A549 (cell line): ENCODE measurements around the gene TSHZ2. TPM values are rescaled to one million over a fixed set of nuclear protein-coding genes. Genes with fewer than 3 reads are reported as not detected.

Experiments
- ATAC-seq, 2 experiments: fragments of 200-7000 bp in 1 of 2; fragments of >200 bp in 1 of 2; cut with Nextera tagmentation in 1 of 2; cut with Tn5 transposase in 1 of 2; 3 replicates each; pipeline versions ENCODE4 v1.8.0 to v1.9.1; 2018 to 2020; ENCODE audit warnings: mild to moderate bottlenecking in 1 of 2, moderate library complexity in 1 of 2
- CTCF ChIA-PET: fragments of 300-600 bp; sonication (Branson Sonifier 250); formaldehyde crosslinking; extraction: SDS; loops from one replicate; lab custom pipeline; 2021; ENCODE audit warnings: antibody characterized with exemption, inconsistent platforms; lab: Yijun Ruan, JAX
- POLR2A ChIA-PET: fragments of 350-600 bp; formaldehyde crosslinking; extraction: SDS; loops from one replicate; lab custom pipeline; 2021; ENCODE audit warnings: antibody characterized with exemption, inconsistent platforms; lab: Yijun Ruan, JAX
- DNase-seq, 2 experiments: peaks; one replicate each; pipeline versions ENCODE4 v3.0.0 to v3.0.0-alpha.2; 2011 to 2016; ENCODE audit warnings: low read depth in 1 of 2, low spot score in 1 of 2
- FAIRE-seq: peaks from 2 replicates; lab custom pipeline; 2011; peaks lifted over from hg19 to GRCh38; lab: Jason Lieb, UNC
- H3K27ac ChIP-seq, 2 experiments: fragments of >200 bp; sonication (Bioruptor Twin); formaldehyde crosslinking; 3 replicates each; pipeline ENCODE4 v1.5.1; 2016 to 2017
- H3K4me1 ChIP-seq: fragments of >200 bp; sonication (Bioruptor Twin); formaldehyde crosslinking; 3 replicates; pipeline ENCODE4 v1.6.1; 2016
- H3K4me2 ChIP-seq: fragments of >200 bp; sonication (Bioruptor Twin); formaldehyde crosslinking; 3 replicates; pipeline ENCODE4 v1.6.1; 2016
- H3K4me3 ChIP-seq: fragments of >200 bp; sonication (Bioruptor Twin); formaldehyde crosslinking; 3 replicates; pipeline ENCODE4 v1.5.1; 2016
- H3K9me3 ChIP-seq: fragments of >200 bp; sonication (Bioruptor Twin); formaldehyde crosslinking; 3 replicates; pipeline ENCODE4 v1.6.1; 2016
- BHLHE40 ChIP-seq: IDR thresholded peaks from 2 replicates; pipeline ENCODE4 v1.6.1; 2012; ENCODE audit warnings: low read depth, low read length, inconsistent platforms
- CBX8 ChIP-seq: fragments of 200-600 bp; sonication (generic); IDR thresholded peaks from 2 replicates; pipeline ENCODE4 v1.6.1; 2016
- CHD2 ChIP-seq: fragments of 150-350 bp; IDR thresholded peaks from 2 replicates; pipeline ENCODE4 v1.6.1; 2014; ENCODE audit warnings: low read length; ENCODE audit not compliant: partially characterized antibody
- CHD4 ChIP-seq: fragments of 200-600 bp; sonication (generic); IDR thresholded peaks from 2 replicates; pipeline ENCODE4 v1.6.1; 2016; ENCODE audit warnings: antibody characterized with exemption, mild to moderate bottlenecking, borderline replicate concordance
- HOXA7 ChIP-seq: fragments of 250-450 bp; sonication (Bioruptor Pico); IDR thresholded peaks from 2 replicates; pipeline ENCODE4 v1.5.0; 2020; ENCODE audit warnings: mild to moderate bottlenecking, moderate library complexity
- JUNB ChIP-seq: fragments of >200 bp; sonication (Bioruptor Twin); formaldehyde crosslinking; IDR thresholded peaks from 2 replicates; pipeline ENCODE4 v1.6.1; 2016
- KDM1A ChIP-seq: fragments of 200-600 bp; sonication (generic); IDR thresholded peaks from 2 replicates; pipeline ENCODE4 v1.6.1; 2016; ENCODE audit warnings: low read depth, mild to moderate bottlenecking
- KDM5A ChIP-seq: fragments of 200-600 bp; sonication (generic); IDR thresholded peaks from 2 replicates; pipeline ENCODE4 v1.6.1; 2016; ENCODE audit warnings: antibody characterized with exemption, mild to moderate bottlenecking
- MAFK ChIP-seq: fragments of 450-650 bp; IDR thresholded peaks from 2 replicates; pipeline ENCODE4 v1.6.1; 2014; ENCODE audit not compliant: partially characterized antibody
- MYC ChIP-seq: IDR thresholded peaks from 2 replicates; pipeline ENCODE4 v1.6.1; 2012; ENCODE audit warnings: mild to moderate bottlenecking, inconsistent platforms, low read length, improper control_type of control experiment, borderline replicate concordance
- NPAS2 ChIP-seq: fragments of 250-450 bp; sonication (Bioruptor Pico); IDR thresholded peaks from 2 replicates; pipeline ENCODE4 v1.8.0; 2022; ENCODE audit warnings: mild to moderate bottlenecking, moderate library complexity, borderline replicate concordance
- POLR2A ChIP-seq: IDR thresholded peaks from 2 replicates; pipeline ENCODE4 v1.6.1; 2012; ENCODE audit warnings: mild to moderate bottlenecking, low read length
- RARB ChIP-seq: fragments of 250-450 bp; sonication (Bioruptor Pico); IDR thresholded peaks from 2 replicates; pipeline ENCODE4 v1.8.0; 2021; ENCODE audit warnings: mild to moderate bottlenecking, moderate library complexity
- RCOR1 ChIP-seq: fragments of 150-350 bp; IDR thresholded peaks from 2 replicates; pipeline ENCODE4 v1.6.1; 2014; ENCODE audit warnings: antibody characterized with exemption, low read length, low read depth
- RFX5 ChIP-seq: fragments of 450-650 bp; IDR thresholded peaks from 2 replicates; pipeline ENCODE4 v1.7.1; 2014; ENCODE audit warnings: antibody characterized with exemption, mild to moderate bottlenecking, moderate library complexity
- SREBF2 ChIP-seq: fragments of 450-650 bp; IDR thresholded peaks from 2 replicates; pipeline ENCODE4 v1.6.1; 2014; ENCODE audit warnings: mild to moderate bottlenecking, moderate library complexity
- TFCP2L1 ChIP-seq: fragments of 250-450 bp; sonication (Bioruptor Pico); IDR thresholded peaks from 2 replicates; pipeline ENCODE4 v1.5.0; 2021; ENCODE audit warnings: mild to moderate bottlenecking
- ZSCAN20 ChIP-seq: fragments of 250-450 bp; sonication (Bioruptor Pico); IDR thresholded peaks from 2 replicates; pipeline ENCODE4 v1.8.0; 2022; ENCODE audit warnings: mild to moderate bottlenecking, moderate library complexity
- WGBS: methylation state at CpG from one replicate; pipeline ENCODE4 v1.1.6; 2017; ENCODE audit errors: missing lambda C conversion rate; 5-methylcytosine and 5-hydroxymethylcytosine counted together
- polyA plus RNA-seq, 4 experiments: library from polyadenylated mRNA; depleted of rRNA in 3 of 4; stranded (reverse); fragments of >200 nt; fragmentation: RNase III in 1 of 4; extraction: RNeasy Plus Mini Kit Qiagen cat#74134 plus additional on column Dnase treatment in 1 of 4; gene quantifications; 2 replicates in 3 of 4; 3 replicates in 1 of 4; pipeline ENCODE4 v1.2.3, GENCODE V29; 2011 to 2017
- TF ChIP-seq, protein P1 (sequence below): fragments of 250-450 bp; sonication (Bioruptor Pico); IDR thresholded peaks from 2 replicates; pipeline ENCODE4 v1.5.0; 2020; ENCODE audit warnings: low read depth, mild to moderate bottlenecking, moderate library complexity
- TF ChIP-seq, protein P2 (sequence below): fragments of >200 bp; sonication (Bioruptor Twin); formaldehyde crosslinking; IDR thresholded peaks from 2 replicates; pipeline ENCODE4 v1.6.1; 2016
- TF ChIP-seq, protein P3 (sequence below): IDR thresholded peaks from 2 replicates; pipeline ENCODE4 v1.6.1; 2012
- TF ChIP-seq, protein P4 (sequence below): fragments of 200-600 bp; sonication (generic); IDR thresholded peaks from 2 replicates; pipeline ENCODE4 v1.6.1; 2016; ENCODE audit warnings: antibody characterized with exemption, mild to moderate bottlenecking, moderate library complexity

The TSHZ2 gene
- polyA plus RNA-seq, 2 of the 4 experiments (the other 2 are of a cell fraction) = not detected

DNA sequence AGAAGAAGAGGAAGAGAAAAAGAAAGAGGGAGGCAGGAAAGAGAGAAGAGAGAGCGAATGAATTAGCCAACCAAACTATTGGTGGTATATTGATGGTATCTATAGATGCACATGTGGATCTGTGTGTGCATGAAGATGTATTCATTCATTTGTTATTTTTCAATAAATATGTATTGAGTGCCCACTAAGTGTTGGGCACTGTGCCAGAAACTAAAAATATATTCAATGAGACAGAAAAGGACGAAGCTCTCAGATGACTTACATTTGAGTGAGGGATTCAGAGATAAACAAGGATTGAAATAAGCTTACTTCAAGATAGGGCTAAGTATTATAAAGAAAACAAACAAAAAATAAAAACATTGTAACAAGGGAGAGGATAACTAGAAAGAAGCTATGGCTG, 154.9 kb downstream of the TSHZ2 start:
- Histone ChIP-seq H3K27ac (no peak overlapping the region), H3K4me3 (no peak overlapping the region), H3K9me3 (no peaks in the 10 kb centered on the region), H3K4me2 (no peak overlapping the region), H3K4me1 (no peaks in the 10 kb centered on the region)
- no peak for DNase-seq
- 6% methylated on average over 2 of the region's 2 CpGs for WGBS
- FAIRE-seq = no peak
- ChIA-PET POLR2A (no interaction called here), CTCF (interaction anchor here (1.4 kb wide), 1 partner anchor 11 kb away, joined by 4 read pairs; no protein-coding TSS in a partner anchor)
- ATAC-seq = no peak
- no peak for TF ChIP-seq CHD4
- no peak for TF ChIP-seq BHLHE40
- TF ChIP-seq CHD2 = no peak
- no peak for TF ChIP-seq RCOR1
- TF ChIP-seq, protein P1, sequence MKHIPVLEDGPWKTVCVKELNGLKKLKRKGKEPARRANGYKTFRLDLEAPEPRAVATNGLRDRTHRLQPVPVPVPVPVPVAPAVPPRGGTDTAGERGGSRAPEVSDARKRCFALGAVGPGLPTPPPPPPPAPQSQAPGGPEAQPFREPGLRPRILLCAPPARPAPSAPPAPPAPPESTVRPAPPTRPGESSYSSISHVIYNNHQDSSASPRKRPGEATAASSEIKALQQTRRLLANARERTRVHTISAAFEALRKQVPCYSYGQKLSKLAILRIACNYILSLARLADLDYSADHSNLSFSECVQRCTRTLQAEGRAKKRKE = no peak
- TF ChIP-seq MAFK = no peak
- no peak for TF ChIP-seq RARB (CRISPR knock-in tag)
- TF ChIP-seq NPAS2 (CRISPR knock-in tag) = no peak
- TF ChIP-seq POLR2A = no peak
- TF ChIP-seq, protein P2, sequence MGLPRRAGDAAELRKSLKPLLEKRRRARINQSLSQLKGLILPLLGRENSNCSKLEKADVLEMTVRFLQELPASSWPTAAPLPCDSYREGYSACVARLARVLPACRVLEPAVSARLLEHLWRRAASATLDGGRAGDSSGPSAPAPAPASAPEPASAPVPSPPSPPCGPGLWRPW = no peak
- TF ChIP-seq, protein P3, sequence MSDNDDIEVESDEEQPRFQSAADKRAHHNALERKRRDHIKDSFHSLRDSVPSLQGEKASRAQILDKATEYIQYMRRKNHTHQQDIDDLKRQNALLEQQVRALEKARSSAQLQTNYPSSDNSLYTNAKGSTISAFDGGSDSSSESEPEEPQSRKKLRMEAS = no peak

DNA sequence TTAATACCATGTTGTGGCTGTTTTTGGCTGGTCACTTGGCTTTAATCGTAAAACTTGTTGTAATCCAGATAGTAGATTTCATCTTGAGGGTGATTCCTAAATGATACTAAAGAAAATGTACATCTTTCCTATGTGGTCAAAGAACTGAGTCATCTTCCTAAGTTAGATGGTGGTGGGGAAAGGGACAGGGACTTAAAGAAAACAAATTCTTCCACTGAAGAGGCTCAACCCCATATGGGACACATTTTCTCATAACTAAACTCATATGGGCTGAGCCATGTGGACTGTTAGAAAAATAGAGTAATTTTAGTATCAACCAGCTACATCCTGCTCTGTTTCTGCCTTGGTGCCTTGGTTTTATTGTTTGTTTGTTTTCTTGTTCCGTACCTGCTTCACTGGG, 155.8 kb downstream of the TSHZ2 start:
- no peaks in the 10 kb centered on the region for H3K4me1 ChIP-seq
- ChIA-PET POLR2A (no interaction called here), CTCF (interaction anchor here (1.4 kb wide), 1 partner anchor 10 kb away, joined by 4 read pairs; no protein-coding TSS in a partner anchor)
- DNase-seq (no peak), ATAC-seq (no peak)
- 4% methylated on average over 2 of the region's 2 CpGs for WGBS
- no peak overlapping the region for H3K4me3 ChIP-seq
- no peaks in the 10 kb centered on the region for H3K9me3 ChIP-seq
- H3K27ac ChIP-seq = no peak overlapping the region
- no peak for TF ChIP-seq KDM5A
- TF ChIP-seq, protein P4, sequence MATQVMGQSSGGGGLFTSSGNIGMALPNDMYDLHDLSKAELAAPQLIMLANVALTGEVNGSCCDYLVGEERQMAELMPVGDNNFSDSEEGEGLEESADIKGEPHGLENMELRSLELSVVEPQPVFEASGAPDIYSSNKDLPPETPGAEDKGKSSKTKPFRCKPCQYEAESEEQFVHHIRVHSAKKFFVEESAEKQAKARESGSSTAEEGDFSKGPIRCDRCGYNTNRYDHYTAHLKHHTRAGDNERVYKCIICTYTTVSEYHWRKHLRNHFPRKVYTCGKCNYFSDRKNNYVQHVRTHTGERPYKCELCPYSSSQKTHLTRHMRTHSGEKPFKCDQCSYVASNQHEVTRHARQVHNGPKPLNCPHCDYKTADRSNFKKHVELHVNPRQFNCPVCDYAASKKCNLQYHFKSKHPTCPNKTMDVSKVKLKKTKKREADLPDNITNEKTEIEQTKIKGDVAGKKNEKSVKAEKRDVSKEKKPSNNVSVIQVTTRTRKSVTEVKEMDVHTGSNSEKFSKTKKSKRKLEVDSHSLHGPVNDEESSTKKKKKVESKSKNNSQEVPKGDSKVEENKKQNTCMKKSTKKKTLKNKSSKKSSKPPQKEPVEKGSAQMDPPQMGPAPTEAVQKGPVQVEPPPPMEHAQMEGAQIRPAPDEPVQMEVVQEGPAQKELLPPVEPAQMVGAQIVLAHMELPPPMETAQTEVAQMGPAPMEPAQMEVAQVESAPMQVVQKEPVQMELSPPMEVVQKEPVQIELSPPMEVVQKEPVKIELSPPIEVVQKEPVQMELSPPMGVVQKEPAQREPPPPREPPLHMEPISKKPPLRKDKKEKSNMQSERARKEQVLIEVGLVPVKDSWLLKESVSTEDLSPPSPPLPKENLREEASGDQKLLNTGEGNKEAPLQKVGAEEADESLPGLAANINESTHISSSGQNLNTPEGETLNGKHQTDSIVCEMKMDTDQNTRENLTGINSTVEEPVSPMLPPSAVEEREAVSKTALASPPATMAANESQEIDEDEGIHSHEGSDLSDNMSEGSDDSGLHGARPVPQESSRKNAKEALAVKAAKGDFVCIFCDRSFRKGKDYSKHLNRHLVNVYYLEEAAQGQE = no peak
- TF ChIP-seq CBX8 = no peak
- TF ChIP-seq HOXA7 = no peak
- no peak for TF ChIP-seq RFX5
- TF ChIP-seq MYC = no peak
- TF ChIP-seq, protein P3 = no peak
- TF ChIP-seq SREBF2 = no peak
- TF ChIP-seq TFCP2L1 = no peak
- TF ChIP-seq KDM1A = no peak
- no peak for TF ChIP-seq ZSCAN20 (CRISPR knock-in tag)
- no peak for TF ChIP-seq CHD4
- TF ChIP-seq JUNB = no peak
- TF ChIP-seq, all 56 proteins: peak for 0
- H3K4me2 ChIP-seq = no peak overlapping the region
- FAIRE-seq = no peak
